Thymus (tissue), 11 donors: ENCODE data around the gene TBC1D8B. TPM values are rescaled to one million over a fixed set of nuclear protein-coding genes. Genes with fewer than 3 reads are reported as not detected.
"Not testable (repeated sequence)": the region's sequence is repeated elsewhere in the genome, so short reads cannot be mapped to it uniquely, and the experiment has no call there.

ENCODE experiments used
- DNase-seq, 9 donors: peaks; one replicate each; pipeline ENCODE4 v3.0.0-alpha.2; 2013; ENCODE audit warnings: low spot score in 9 of 9, low read depth in 6 of 9, missing footprints in 1 of 9
- H3K27ac ChIP-seq, 2 donors: one replicate each; pipeline ENCODE4 v1.5.1; 2013; ENCODE audit warnings: control low read depth in 1 of 2, low read depth in 1 of 2, low read length in 1 of 2, mild to moderate bottlenecking in 1 of 2, moderate library complexity in 1 of 2
- H3K27me3 ChIP-seq, 2 donors: one replicate each; pipeline ENCODE4 v1.5.1; 2013; ENCODE audit warnings: low read length in 1 of 2; ENCODE audit not compliant: control insufficient read depth in 2 of 2, insufficient read depth in 1 of 2
- H3K36me3 ChIP-seq, 2 donors: one replicate each; pipeline ENCODE4 v1.5.1; 2013; ENCODE audit warnings: low read length in 1 of 2, mild to moderate bottlenecking in 1 of 2, moderate library complexity in 1 of 2; ENCODE audit not compliant: control insufficient read depth in 2 of 2, insufficient read depth in 2 of 2
- H3K4me1 ChIP-seq, 2 donors: one replicate each; pipeline ENCODE4 v1.5.1; 2013; ENCODE audit warnings: low read length in 2 of 2; ENCODE audit not compliant: control insufficient read depth in 2 of 2, insufficient read depth in 2 of 2
- H3K4me3 ChIP-seq, 2 donors: one replicate each; pipeline ENCODE4 v1.5.1; 2013; ENCODE audit warnings: low read length in 2 of 2, control low read depth in 1 of 2, mild to moderate bottlenecking in 1 of 2
- H3K9me3 ChIP-seq, 2 donors: one replicate each; pipeline ENCODE4 v1.5.1; 2013; ENCODE audit warnings: low read length in 1 of 2, mild to moderate bottlenecking in 1 of 2; ENCODE audit not compliant: control insufficient read depth in 2 of 2, insufficient read depth in 1 of 2
- WGBS: extraction: QIAGEN DNeasy Blood & Tissue Kit; methylation state at CpG from one replicate; pipeline ENCODE4 v1.1.7; 2013; 5-methylcytosine and 5-hydroxymethylcytosine counted together
- polyA plus RNA-seq: library from polyadenylated mRNA; stranded (reverse); fragments of 200-250 nt; gene quantifications from one replicate; pipeline ENCODE4 v1.2.3, GENCODE V29; 2013
- total RNA-seq: library from RNA; stranded (reverse); fragments of 120-200 nt; gene quantifications from one replicate; pipeline ENCODE4 v1.2.4, GENCODE V29; 2013
- donor health status: healthy.

The TBC1D8B gene
- total and polyA plus RNA-seq, 2 donors = 1.5 to 1.9 TPM

- no peak for DNase-seq
- WGBS = 98% methylated on average over 7 of the region's 7 CpGs
- Histone ChIP-seq H3K4me1 (no peaks in the 10 kb centered on the region), H3K27me3 (no peaks in the 10 kb centered on the region), H3K4me3 (no peak overlapping the region), H3K36me3 (no peaks in the 10 kb centered on the region), H3K9me3 (no peaks in the 10 kb centered on the region), H3K27ac (no peak overlapping the region)
These were observed 8.8 kb downstream of the TBC1D8B start for GRCh38 chrX:106811131-106811910.

- H3K27ac ChIP-seq, H3K36me3 ChIP-seq, DNase-seq, H3K27me3 ChIP-seq, H3K4me3 ChIP-seq, H3K9me3 ChIP-seq, H3K4me1 ChIP-seq: not testable (repeated sequence)
- 97% methylated on average over 5 of the region's 5 CpGs for WGBS
These were observed 10.5 kb downstream of the TBC1D8B start for GRCh38 chrX:106812930-106813329.

GRCh38 chrX:106814093-106814492 lies 11.6 kb downstream of the TBC1D8B start:
- not testable (repeated sequence) for H3K4me1 ChIP-seq, H3K4me3 ChIP-seq, DNase-seq, H3K36me3 ChIP-seq, H3K27ac ChIP-seq, H3K9me3 ChIP-seq, H3K27me3 ChIP-seq
- WGBS = 97% methylated on average over 3 of the region's 3 CpGs

- Histone ChIP-seq H3K36me3 (no peaks in the 10 kb centered on the region), H3K9me3 (no peaks in the 10 kb centered on the region), H3K27ac (no peak overlapping the region), H3K4me3 (no peak overlapping the region), H3K4me1 (no peaks in the 10 kb centered on the region), H3K27me3 (no peaks in the 10 kb centered on the region)
- DNase-seq = peak in 4 of 9 donors; percentile 1 to 27 (median 11)
- WGBS = 92% methylated on average over 13 of the region's 13 CpGs
These were observed 60.7 kb downstream of the TBC1D8B start for GRCh38 chrX:106862972-106863688.

- Histone ChIP-seq H3K36me3 (no peaks in the 10 kb centered on the region), H3K27me3 (no peaks in the 10 kb centered on the region), H3K4me1 (no peaks in the 10 kb centered on the region), H3K27ac (no peak overlapping the region), H3K9me3 (no peaks in the 10 kb centered on the region), H3K4me3 (no peak overlapping the region)
- 96% methylated on average over 9 of the region's 9 CpGs for WGBS
- DNase-seq = no peak
These were observed 61.2 kb downstream of the TBC1D8B start for GRCh38 chrX:106863697-106864096.

GRCh38 chrX:106872796-106873195 lies 70.3 kb downstream of the TBC1D8B start:
- not testable (repeated sequence) for H3K27me3 ChIP-seq, H3K27ac ChIP-seq, H3K9me3 ChIP-seq, DNase-seq, H3K4me3 ChIP-seq, H3K4me1 ChIP-seq, H3K36me3 ChIP-seq
- 93% methylated on average over 2 of the region's 2 CpGs for WGBS

GRCh38 chrX:106874075-106874474 lies 71.6 kb downstream of the TBC1D8B start:
- no peaks in the 10 kb centered on the region for H3K4me1 ChIP-seq
- H3K4me3 ChIP-seq = no peak overlapping the region
- H3K27me3 ChIP-seq = no peaks in the 10 kb centered on the region
- no peaks in the 10 kb centered on the region for H3K9me3 ChIP-seq
- peak in 3 of 9 donors; percentile 9 to 36 (median 16) for DNase-seq
- no peak overlapping the region for H3K27ac ChIP-seq
- no peaks in the 10 kb centered on the region for H3K36me3 ChIP-seq
- 93% methylated on average over 2 of the region's 2 CpGs for WGBS

- 97% methylated on average over 1 of the region's 1 CpG for WGBS
- no peaks in the 10 kb centered on the region for H3K9me3 ChIP-seq
- H3K4me1 ChIP-seq = no peaks in the 10 kb centered on the region
- no peak for DNase-seq
- no peaks in the 10 kb centered on the region for H3K36me3 ChIP-seq
- H3K4me3 ChIP-seq = no peak overlapping the region
- H3K27ac ChIP-seq = no peak overlapping the region
- H3K27me3 ChIP-seq = no peaks in the 10 kb centered on the region
These were observed 72.7 kb downstream of the TBC1D8B start for GRCh38 chrX:106875151-106875550.

- no peak for DNase-seq
- no peak overlapping the region for H3K27ac ChIP-seq
These were observed 87.0 kb downstream of the TBC1D8B start for GRCh38 chrX:106889468-106889867.

More at GRCh38 chrX:106889468-106889867, 87.0 kb downstream of the TBC1D8B start:
- 96% methylated on average over 1 of the region's 1 CpG for WGBS
- no peak overlapping the region for H3K4me3 ChIP-seq
- H3K27me3 ChIP-seq = no peaks in the 10 kb centered on the region
- no peaks in the 10 kb centered on the region for H3K9me3 ChIP-seq
- H3K4me1 ChIP-seq = no peaks in the 10 kb centered on the region
- H3K36me3 ChIP-seq = no peaks in the 10 kb centered on the region
